Hepatocyte (in vitro differentiated cells): ENCODE measurements around the gene CTNNBIP1. TPM values are rescaled to one million over a fixed set of nuclear protein-coding genes. Genes with fewer than 3 reads are reported as not detected.
"Not testable (repeated sequence)": the region's sequence is repeated elsewhere in the genome, so short reads cannot be mapped to it uniquely, and the experiment has no call there.

ENCODE experiments used
- DNase-seq: peaks from one replicate; pipeline ENCODE4 v3.0.0-alpha.2; 2016; ENCODE audit warnings: low spot score
- H2AFZ ChIP-seq: fragments of 200-600 bp; sonication (generic); 2 replicates; pipeline ENCODE4 v1.6.0; 2016; ENCODE audit warnings: antibody characterized with exemption, mild to moderate bottlenecking
- H3K27ac ChIP-seq: fragments of 200-600 bp; sonication (generic); 2 replicates; pipeline ENCODE4 v1.5.1; 2016; ENCODE audit warnings: mild to moderate bottlenecking
- H3K27me3 ChIP-seq: fragments of 200-600 bp; sonication (generic); 2 replicates; pipeline ENCODE4 v1.6.1; 2016
- H3K36me3 ChIP-seq: fragments of 200-600 bp; sonication (generic); replicated peaks from 2 replicates; pipeline ENCODE4 v1.5.1; 2016; ENCODE audit warnings: low read depth; ENCODE audit not compliant: insufficient read depth
- H3K4me1 ChIP-seq: fragments of 200-600 bp; sonication (generic); 2 replicates; pipeline ENCODE4 v1.5.1; 2016; ENCODE audit warnings: mild to moderate bottlenecking, moderate library complexity; ENCODE audit not compliant: insufficient read depth
- H3K4me2 ChIP-seq: fragments of 200-600 bp; sonication (generic); 2 replicates; pipeline ENCODE4 v1.6.0; 2016
- H3K4me3 ChIP-seq: fragments of 200-600 bp; sonication (generic); 2 replicates; pipeline ENCODE4 v1.5.1; 2016; ENCODE audit warnings: mild to moderate bottlenecking
- H3K79me2 ChIP-seq: fragments of 200-600 bp; sonication (generic); 2 replicates; pipeline ENCODE4 v1.6.0; 2017; ENCODE audit warnings: mild to moderate bottlenecking
- H3K9me2 ChIP-seq: fragments of 200-600 bp; sonication (generic); replicated peaks from 2 replicates; pipeline ENCODE4 v1.6.0; 2017; ENCODE audit warnings: mild to moderate bottlenecking; ENCODE audit not compliant: insufficient read depth
- H3K9me3 ChIP-seq: fragments of 200-600 bp; sonication (generic); 2 replicates; pipeline ENCODE4 v1.5.1; 2016; ENCODE audit warnings: low read depth, mild to moderate bottlenecking
- H4K20me1 ChIP-seq: fragments of 200-600 bp; sonication (generic); 2 replicates; pipeline ENCODE4 v1.6.0; 2016; ENCODE audit warnings: mild to moderate bottlenecking; ENCODE audit not compliant: insufficient read depth, poor library complexity, severe bottlenecking
- CTCF ChIP-seq: fragments of 200-600 bp; sonication (generic); IDR thresholded peaks from 2 replicates; pipeline ENCODE4 v1.5.1; 2016; ENCODE audit warnings: antibody characterized with exemption, mild to moderate bottlenecking; ENCODE audit not compliant: poor library complexity
- EZH2 ChIP-seq: fragments of 200-600 bp; sonication (generic); IDR thresholded peaks from 2 replicates; pipeline ENCODE4 v1.6.1; 2016; ENCODE audit warnings: antibody characterized with exemption, mild to moderate bottlenecking, borderline replicate concordance
- EZH2phosphoT487 ChIP-seq: fragments of 200-600 bp; sonication (generic); IDR thresholded peaks from one replicate; pipeline ENCODE4 v1.6.1; 2018; ENCODE audit warnings: antibody characterized with exemption, mild to moderate bottlenecking, low read depth, moderate library complexity; ENCODE audit not compliant: unreplicated experiment, severe bottlenecking
- WGBS: methylation state at CpG from one replicate; pipeline ENCODE4 v1.1.6; 2016; ENCODE audit warnings: low lambda C conversion rate; ENCODE audit errors: missing lambda C conversion rate; 5-methylcytosine and 5-hydroxymethylcytosine counted together
- polyA plus RNA-seq: library from polyadenylated mRNA; unstranded; fragments of >200 nt; fragmentation: Nextera tagmentation; extraction: Ambion mirVana; gene quantifications from 2 replicates; pipeline ENCODE4 v1.2.1, GENCODE V29; 2016
- total RNA-seq: library from RNA; depleted of rRNA; stranded (reverse); fragments of >200 nt; gene quantifications from 2 replicates; pipeline ENCODE4 v1.2.3, GENCODE V29; 2014

Gene CTNNBIP1
- total and polyA plus RNA-seq, 2 experiments from 2014 or later, result 25.2 to 49.8 TPM

GRCh38 chr1:9807541-9807940 is 102.5 kb downstream of the CTNNBIP1 start:
- Histone ChIP-seq H3K27me3 (no peaks in the 10 kb centered on the region), H3K9me3 (no peaks in the 10 kb centered on the region), H3K4me2 (no peak overlapping the region), H3K79me2 (peaks cover 99% of the 10 kb centered on the region), H3K4me3 (no peak overlapping the region), H3K4me1 (peaks cover 20% of the 10 kb centered on the region), H2AFZ (no peak overlapping the region), H4K20me1 (peaks cover 40% of the 10 kb centered on the region), H3K9me2 (no peaks in the 10 kb centered on the region), H3K27ac (no peak overlapping the region), H3K36me3 (no peaks in the 10 kb centered on the region)
- 72% methylated on average over 12 of the region's 12 CpGs for WGBS
- DNase-seq, result no peak
- TF ChIP-seq CTCF (no peak), EZH2 (no peak), EZH2phosphoT487 (no peak)

- not testable (repeated sequence) for H3K36me3 ChIP-seq, H3K9me3 ChIP-seq, H3K4me3 ChIP-seq, H3K27me3 ChIP-seq, H3K4me1 ChIP-seq, H3K4me2 ChIP-seq, H3K27ac ChIP-seq, H3K9me2 ChIP-seq, DNase-seq, H2AFZ ChIP-seq
- H4K20me1 ChIP-seq, result peaks cover 34% of the 10 kb centered on the region
- H3K79me2 ChIP-seq, result peaks cover 98% of the 10 kb centered on the region
- WGBS, result 83% methylated on average over 5 of the region's 5 CpGs
Observed at GRCh38 chr1:9805972-9806371, 104.1 kb downstream of the CTNNBIP1 start.

DNA sequence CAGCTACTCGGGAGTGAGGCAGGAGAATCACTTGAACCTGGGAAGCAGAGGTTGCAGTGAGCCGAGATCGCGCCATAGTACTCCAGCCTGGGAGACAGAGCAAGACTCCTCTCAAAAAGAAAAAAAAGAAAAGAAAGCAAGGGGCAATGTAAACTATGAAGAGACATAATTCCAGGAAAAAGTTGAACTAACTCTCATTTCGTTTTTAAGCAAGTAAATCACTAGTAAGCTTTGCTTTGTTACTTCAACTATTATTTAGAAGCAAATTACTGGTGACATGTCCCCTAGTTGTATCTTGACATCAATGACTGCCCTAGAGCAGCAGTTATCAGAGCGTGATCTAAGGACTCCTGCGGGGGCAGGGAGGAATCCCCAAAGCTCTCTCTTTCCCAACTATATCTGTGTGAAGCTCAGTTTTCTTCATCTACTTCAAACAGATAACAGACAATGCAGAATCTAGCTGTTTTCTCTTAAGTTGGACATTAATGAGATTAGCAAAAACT is 105.0 kb downstream of the CTNNBIP1 start:
- H3K36me3 ChIP-seq, result no peaks in the 10 kb centered on the region
- no peak overlapping the region for H3K4me2 ChIP-seq
- H3K9me2 ChIP-seq, result no peaks in the 10 kb centered on the region
- TF ChIP-seq CTCF (no peak), EZH2phosphoT487 (no peak), EZH2 (no peak)
- H3K4me3 ChIP-seq, result no peak overlapping the region
- H3K79me2 ChIP-seq, result peaks cover 98% of the 10 kb centered on the region
- H4K20me1 ChIP-seq, result peaks cover 26% of the 10 kb centered on the region
- H3K27ac ChIP-seq, result no peak overlapping the region
- WGBS, result 67% methylated on average over 7 of the region's 7 CpGs
- no peak overlapping the region for H2AFZ ChIP-seq
- no peak for DNase-seq
- H3K27me3 ChIP-seq, result no peaks in the 10 kb centered on the region
- H3K9me3 ChIP-seq, result no peaks in the 10 kb centered on the region
- peaks cover 7% of the 10 kb centered on the region for H3K4me1 ChIP-seq

DNA sequence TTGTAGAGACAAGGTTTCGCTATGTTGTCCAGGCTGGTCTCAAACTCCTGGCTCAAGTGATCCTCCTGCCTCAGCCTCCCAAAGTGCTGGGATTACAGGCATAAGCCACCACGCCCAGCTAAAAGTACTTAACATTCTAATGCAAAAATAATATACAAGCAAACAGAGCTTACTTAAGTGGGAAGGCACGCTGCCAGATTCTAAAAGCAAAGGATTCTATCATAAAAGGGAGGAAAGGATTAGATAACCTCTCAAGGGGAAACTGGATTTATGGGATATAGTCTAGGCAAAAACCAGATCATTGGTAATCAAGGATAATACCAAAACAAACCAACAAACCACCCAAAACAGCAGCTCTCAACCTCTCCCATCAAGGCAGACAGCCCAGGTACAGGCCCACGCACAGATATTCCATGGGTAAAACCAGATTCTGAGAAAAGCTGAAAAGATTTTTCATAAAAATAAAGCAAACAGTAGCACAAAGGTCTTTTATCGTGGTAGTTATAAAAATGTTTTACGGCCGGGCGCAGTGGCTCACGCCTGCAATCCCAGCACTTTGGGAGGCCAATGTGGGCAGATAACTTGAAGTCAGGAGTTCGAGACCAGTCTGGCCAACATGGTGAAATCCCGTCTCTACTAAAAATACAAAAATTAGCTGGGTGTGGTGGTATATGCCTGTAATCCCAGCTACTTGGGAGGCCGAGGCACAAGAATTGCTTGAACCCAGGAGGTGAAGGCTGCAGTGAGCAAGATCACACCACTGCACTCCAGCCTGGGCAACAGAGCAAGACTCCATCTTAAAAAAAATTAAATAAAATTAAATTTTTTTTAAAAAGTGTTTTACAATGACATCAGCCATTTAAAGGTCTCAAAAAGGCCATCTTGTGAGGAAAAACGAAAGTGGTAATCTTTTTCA is 106.8 kb downstream of the CTNNBIP1 start:
- not testable (repeated sequence) for H3K4me3 ChIP-seq, H3K9me3 ChIP-seq, H3K36me3 ChIP-seq, H3K4me2 ChIP-seq, DNase-seq, H2AFZ ChIP-seq, H3K4me1 ChIP-seq, H3K27ac ChIP-seq, H3K27me3 ChIP-seq, H3K9me2 ChIP-seq
- H3K79me2 ChIP-seq, result peaks cover 97% of the 10 kb centered on the region
- peaks cover 12% of the 10 kb centered on the region for H4K20me1 ChIP-seq
- WGBS, result 84% methylated on average over 13 of the region's 13 CpGs
